AG04449 (cell line): ENCODE data around the gene COX7A2.

Source experiments
- CTCF ChIA-PET: fragments of 350-600 bp; formaldehyde crosslinking; extraction: SDS; loops from one replicate; lab custom pipeline; 2021; ENCODE audit warnings: antibody characterized with exemption; lab: Yijun Ruan, JAX
- POLR2A ChIA-PET: fragments of 400-600, 350-600 bp; formaldehyde crosslinking; extraction: SDS; loops from one replicate; lab custom pipeline; 2020; ENCODE audit warnings: antibody characterized with exemption, inconsistent platforms; lab: Yijun Ruan, JAX
- DNase-seq: peaks from one replicate; pipeline ENCODE4 v3.0.0-alpha.2; 2010; ENCODE audit warnings: low read depth, low spot score
- H3K4me3 ChIP-seq: 2 replicates; pipeline ENCODE4 v1.5.1; 2011; ENCODE audit warnings: low read depth, mild to moderate bottlenecking, control low read depth, low read length
- TF ChIP-seq, protein P1 (sequence below): IDR thresholded peaks from one replicate; pipeline ENCODE4 v1.5.1; 2011; ENCODE audit warnings: mild to moderate bottlenecking, moderate library complexity, low read length, control low read depth, inconsistent platforms; ENCODE audit not compliant: insufficient read depth; ENCODE audit errors: missing control alignments

COX7A2 gene

DNA sequence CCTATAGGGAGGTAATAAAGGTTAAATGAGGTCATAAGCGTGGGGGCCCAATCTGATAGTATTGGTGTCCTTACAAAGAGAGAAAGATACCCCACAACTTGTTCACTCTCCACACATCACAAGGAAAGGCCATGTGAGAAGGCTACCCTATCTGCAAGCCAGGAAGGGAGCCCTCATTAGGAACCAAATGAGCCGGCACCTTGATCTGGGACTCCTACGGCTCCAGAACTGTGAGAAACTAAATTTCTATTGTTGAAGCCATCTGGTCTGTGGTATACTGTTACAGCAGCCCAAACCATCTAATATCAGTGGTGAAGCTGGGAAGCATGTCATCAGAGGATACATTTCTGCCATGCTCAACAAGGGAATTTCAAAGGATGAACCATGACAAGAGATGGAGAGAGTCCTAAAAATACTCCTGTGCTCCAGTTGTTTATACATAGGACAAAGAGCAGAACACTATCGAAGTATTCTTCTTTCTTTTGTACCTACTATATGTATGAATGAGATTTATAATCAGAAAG, 10.4 kb downstream of the COX7A2 start:
- no peak overlapping the region for H3K4me3 ChIP-seq
- DNase-seq = no peak
- ChIA-PET POLR2A (no interaction called here), CTCF (interaction anchor here (1.4 to 4.5 kb wide), 3 partner anchors 24 to 1262 kb away, joined by 4 to 49 read pairs (median 10); no protein-coding TSS in a partner anchor)
- TF ChIP-seq, protein P1, sequence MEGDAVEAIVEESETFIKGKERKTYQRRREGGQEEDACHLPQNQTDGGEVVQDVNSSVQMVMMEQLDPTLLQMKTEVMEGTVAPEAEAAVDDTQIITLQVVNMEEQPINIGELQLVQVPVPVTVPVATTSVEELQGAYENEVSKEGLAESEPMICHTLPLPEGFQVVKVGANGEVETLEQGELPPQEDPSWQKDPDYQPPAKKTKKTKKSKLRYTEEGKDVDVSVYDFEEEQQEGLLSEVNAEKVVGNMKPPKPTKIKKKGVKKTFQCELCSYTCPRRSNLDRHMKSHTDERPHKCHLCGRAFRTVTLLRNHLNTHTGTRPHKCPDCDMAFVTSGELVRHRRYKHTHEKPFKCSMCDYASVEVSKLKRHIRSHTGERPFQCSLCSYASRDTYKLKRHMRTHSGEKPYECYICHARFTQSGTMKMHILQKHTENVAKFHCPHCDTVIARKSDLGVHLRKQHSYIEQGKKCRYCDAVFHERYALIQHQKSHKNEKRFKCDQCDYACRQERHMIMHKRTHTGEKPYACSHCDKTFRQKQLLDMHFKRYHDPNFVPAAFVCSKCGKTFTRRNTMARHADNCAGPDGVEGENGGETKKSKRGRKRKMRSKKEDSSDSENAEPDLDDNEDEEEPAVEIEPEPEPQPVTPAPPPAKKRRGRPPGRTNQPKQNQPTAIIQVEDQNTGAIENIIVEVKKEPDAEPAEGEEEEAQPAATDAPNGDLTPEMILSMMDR = no peak

DNA sequence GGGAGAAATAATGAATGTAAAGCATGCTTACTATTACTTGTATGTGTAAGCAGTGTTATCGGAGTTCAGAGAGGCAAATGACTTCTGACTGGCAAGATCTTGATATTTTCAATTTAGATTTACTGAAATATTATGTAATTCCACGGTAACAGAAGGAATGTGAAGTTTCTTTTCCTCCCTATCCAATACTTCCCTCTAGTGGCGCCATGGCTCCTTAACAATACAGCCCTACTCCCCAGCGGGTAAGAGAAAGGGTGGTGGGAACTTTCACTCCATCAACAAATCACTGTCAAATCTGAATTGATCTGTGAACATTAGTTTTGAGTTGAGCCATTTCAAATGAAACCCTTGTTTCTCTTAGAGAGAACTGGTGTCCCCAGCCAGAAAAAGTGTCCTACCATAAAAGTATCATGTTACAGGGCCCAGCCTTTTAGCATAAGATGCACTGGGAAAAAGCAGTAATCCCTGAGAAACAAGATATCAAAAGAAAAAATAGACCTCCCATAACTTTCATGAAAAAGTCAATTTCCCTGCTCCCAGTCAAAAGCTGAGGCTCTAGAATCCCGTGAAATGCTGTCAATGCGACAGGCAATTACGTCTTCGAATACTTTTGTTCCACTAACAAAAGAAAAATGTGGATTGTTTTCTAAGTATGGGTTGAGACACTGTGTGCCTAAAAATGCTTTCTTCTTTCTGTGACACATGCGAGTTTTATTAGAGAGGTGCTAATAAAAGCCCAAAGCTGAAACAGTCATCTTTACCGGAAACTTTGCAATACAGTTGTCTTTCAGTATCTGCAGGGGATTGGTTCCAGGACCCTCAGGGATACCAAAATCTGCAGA, 12.9 kb downstream of the COX7A2 start:
- H3K4me3 ChIP-seq = no peak overlapping the region
- DNase-seq = no peak
- TF ChIP-seq, protein P1 = peak; percentile 73
- POLR2A ChIA-PET = no interaction called here
- CTCF ChIA-PET = interaction anchor here (0.7 to 4.5 kb wide), 16 partner anchors 9 to 1498 kb away, joined by 3 to 49 read pairs (median 4); no protein-coding TSS in a partner anchor

DNA sequence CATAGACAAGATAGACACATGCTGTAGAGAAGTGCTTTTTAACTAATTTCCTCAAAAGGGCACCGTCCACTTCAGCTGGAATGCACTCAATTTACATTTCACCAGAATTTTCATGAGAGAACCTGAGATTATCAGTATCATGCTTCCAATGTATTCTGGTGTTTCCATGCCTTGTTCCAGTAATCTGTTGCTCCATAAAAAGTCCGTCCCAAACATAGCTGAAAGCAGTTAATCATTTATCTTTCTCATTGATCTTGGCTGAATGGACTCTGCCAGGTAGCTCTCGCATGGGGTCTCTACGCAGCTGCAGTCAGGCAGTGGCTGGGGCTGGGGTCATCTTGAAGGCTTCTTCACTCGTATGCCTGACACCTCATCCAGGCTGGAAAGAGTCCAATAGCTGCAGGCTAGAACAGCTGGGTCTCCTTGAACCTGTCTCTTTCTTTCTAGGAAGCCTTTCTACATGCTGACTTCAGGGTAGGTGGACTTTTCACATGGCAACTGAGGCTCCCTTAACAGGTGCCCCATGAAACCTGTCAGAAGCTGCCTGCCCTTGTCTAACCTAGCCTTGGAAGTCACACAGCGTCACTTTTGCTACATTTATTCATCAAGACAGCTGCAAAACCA, 19.2 kb downstream of the COX7A2 start:
- DNase-seq = no peak

DNA sequence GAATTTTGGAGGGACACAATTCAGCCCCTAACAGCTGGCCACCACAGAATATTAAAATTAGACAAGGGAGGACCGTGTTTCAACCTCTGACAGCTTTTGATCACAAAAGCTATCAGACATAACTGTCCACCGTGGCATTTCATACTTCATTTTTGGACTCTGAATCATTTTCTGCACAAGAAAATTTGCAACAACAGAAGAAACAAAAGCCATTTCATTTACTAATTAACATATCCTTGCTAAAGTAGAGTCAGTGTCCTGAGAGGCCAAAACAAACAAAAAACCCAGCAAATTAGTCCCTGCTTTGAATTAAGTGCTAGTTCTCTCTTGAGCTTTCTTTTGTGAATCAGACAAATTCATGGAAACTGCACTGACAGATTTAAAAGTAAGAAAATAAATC, 20.2 kb downstream of the COX7A2 start:
- DNase-seq = no peak
- POLR2A ChIA-PET = interaction anchor here (0.9 kb wide), 1 partner anchor 21 kb away, joined by 3 read pairs; no protein-coding TSS in a partner anchor
- no peak overlapping the region for H3K4me3 ChIP-seq
- CTCF ChIA-PET = interaction anchor here (5.8 kb wide), 1 partner anchor 13 kb away, joined by 77 read pairs; no protein-coding TSS in a partner anchor
- TF ChIP-seq, protein P1 = no peak

More for the DNA sequence above, 19.2 kb downstream of the COX7A2 start:
- no peak overlapping the region for H3K4me3 ChIP-seq
- TF ChIP-seq, protein P1 = no peak
- POLR2A ChIA-PET = no interaction called here
- CTCF ChIA-PET = interaction anchor here (1.6 to 5.8 kb wide), 2 partner anchors 14 to 324 kb away, joined by 3 to 77 read pairs; no protein-coding TSS in a partner anchor

DNA sequence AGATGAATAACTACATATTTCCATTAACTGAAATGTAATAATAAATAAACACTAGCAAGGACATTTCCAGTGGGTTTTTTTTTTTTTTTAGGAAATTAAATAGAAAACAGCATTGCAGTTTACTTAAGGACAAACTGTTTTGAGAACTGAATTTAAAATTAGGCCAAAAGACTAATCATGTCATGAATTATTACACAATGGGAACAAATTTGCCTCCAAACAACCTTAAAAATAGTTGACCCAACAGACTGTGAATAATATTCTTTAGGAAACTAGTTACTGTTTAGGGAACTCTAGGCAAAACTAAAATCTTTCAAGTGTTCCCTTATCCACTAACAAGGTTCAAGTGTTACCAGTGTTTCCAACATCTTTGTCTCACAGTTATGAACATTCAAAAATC, 21.3 kb downstream of the COX7A2 start:
- DNase-seq = no peak
- H3K4me3 ChIP-seq = no peak overlapping the region
- TF ChIP-seq, protein P1 = no peak
- CTCF ChIA-PET = interaction anchor here (1.2 to 6.2 kb wide), 3 partner anchors 9 to 13 kb away, joined by 3 to 80 read pairs (median 77); no protein-coding TSS in a partner anchor
- POLR2A ChIA-PET = no interaction called here

DNA sequence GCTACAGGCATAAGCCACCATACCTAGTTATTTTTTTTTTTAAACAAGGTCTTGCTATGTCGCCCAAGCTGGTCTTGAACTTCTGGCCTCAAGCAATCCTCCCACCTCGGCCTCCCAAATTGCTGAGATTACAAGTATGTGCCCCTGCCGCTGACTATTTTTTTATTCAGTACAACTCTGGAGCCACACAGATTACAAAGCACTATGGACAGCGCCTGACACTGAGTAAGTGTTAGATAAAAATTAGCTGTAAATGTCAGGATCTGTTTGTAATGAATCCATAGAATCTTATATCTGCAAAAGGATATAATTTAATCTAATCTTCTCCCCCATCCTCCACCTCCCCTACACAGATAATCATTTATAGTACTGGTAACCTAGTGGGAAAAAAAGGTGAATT, 22.5 kb downstream of the COX7A2 start:
- ChIA-PET POLR2A (no interaction called here), CTCF (interaction anchor here (0.6 to 6.2 kb wide), 4 partner anchors 10 to 1129 kb away, joined by 3 to 80 read pairs (median 4); no protein-coding TSS in a partner anchor)
- TF ChIP-seq, protein P1 = no peak

More for the DNA sequence above, 22.5 kb downstream of the COX7A2 start:
- DNase-seq = no peak
- H3K4me3 ChIP-seq = no peak overlapping the region
